GM23248 (cell line): ENCODE results near the gene SLC25A29. TPM values are rescaled to one million over a fixed set of nuclear protein-coding genes. Genes with fewer than 3 reads are reported as not detected.

Experiments
- DNase-seq: peaks from one replicate; pipeline ENCODE4 v3.0.0-alpha.2; 2015
- H2AFZ ChIP-seq: fragments of 200-600 bp; sonication (generic); 2 replicates; pipeline ENCODE4 v1.6.1; 2016; ENCODE audit warnings: antibody characterized with exemption
- H3F3A ChIP-seq: fragments of 200-600 bp; sonication (generic); 2 replicates; pipeline ENCODE4 v1.6.1; 2016; ENCODE audit warnings: mild to moderate bottlenecking, antibody characterized with exemption, mixed run types; ENCODE audit not compliant: insufficient read depth
- H3K27ac ChIP-seq: fragments of 200-600 bp; sonication (generic); 2 replicates; pipeline ENCODE4 v1.5.1; 2016; ENCODE audit warnings: mild to moderate bottlenecking
- H3K27me3 ChIP-seq: fragments of 200-600 bp; sonication (generic); replicated peaks from 2 replicates; pipeline ENCODE4 v1.6.1; 2016; ENCODE audit warnings: mild to moderate bottlenecking; ENCODE audit not compliant: insufficient read depth
- H3K36me3 ChIP-seq: fragments of 200-600 bp; sonication (generic); 2 replicates; pipeline ENCODE4 v1.6.1; 2016; ENCODE audit warnings: low read depth, mild to moderate bottlenecking
- H3K4me1 ChIP-seq: fragments of 200-600 bp; sonication (generic); 2 replicates; pipeline ENCODE4 v1.6.1; 2016; ENCODE audit warnings: mild to moderate bottlenecking; ENCODE audit not compliant: insufficient read depth
- H3K4me2 ChIP-seq: fragments of 200-600 bp; sonication (generic); one replicate; pipeline ENCODE4 v1.6.1; 2016; ENCODE audit warnings: mild to moderate bottlenecking; ENCODE audit not compliant: unreplicated experiment
- H3K4me3 ChIP-seq: fragments of 200-600 bp; sonication (generic); 2 replicates; pipeline ENCODE4 v1.5.1; 2016; ENCODE audit warnings: mild to moderate bottlenecking
- H3K79me2 ChIP-seq: fragments of 200-600 bp; sonication (generic); 2 replicates; pipeline ENCODE4 v1.6.1; 2016; ENCODE audit warnings: mild to moderate bottlenecking; ENCODE audit not compliant: insufficient read depth
- H3K9ac ChIP-seq: fragments of 200-600 bp; sonication (generic); 2 replicates; pipeline ENCODE4 v1.6.1; 2016; ENCODE audit warnings: mild to moderate bottlenecking
- H3K9me2 ChIP-seq: fragments of 200-600 bp; sonication (generic); 2 replicates; pipeline ENCODE4 v1.6.1; 2016; ENCODE audit warnings: mixed run types, mild to moderate bottlenecking, moderate library complexity; ENCODE audit not compliant: insufficient read depth
- H3K9me3 ChIP-seq: fragments of 200-600 bp; sonication (generic); one replicate; pipeline ENCODE4 v1.6.1; 2017; ENCODE audit warnings: low read depth
- H4K20me1 ChIP-seq: fragments of 200-600 bp; sonication (generic); 2 replicates; pipeline ENCODE4 v1.6.0; 2016; ENCODE audit not compliant: insufficient read depth
- EZH2 ChIP-seq: fragments of 200-600 bp; sonication (generic); IDR thresholded peaks from 2 replicates; pipeline ENCODE4 v1.6.1; 2018; ENCODE audit warnings: antibody characterized with exemption, mild to moderate bottlenecking; ENCODE audit not compliant: insufficient read depth, poor library complexity, severe bottlenecking
- EZH2phosphoT487 ChIP-seq: fragments of 200-600 bp; sonication (generic); IDR thresholded peaks from 2 replicates; pipeline ENCODE4 v1.6.1; 2018; ENCODE audit warnings: antibody characterized with exemption, moderate library complexity, mild to moderate bottlenecking, low read depth; ENCODE audit not compliant: insufficient read depth
- WGBS, 2 experiments: methylation state at CpG; one replicate each; pipeline ENCODE4 v1.1.6; 2015 to 2017; ENCODE audit warnings: low lambda C conversion rate in 2 of 2, low coverage in 1 of 2; ENCODE audit errors: missing lambda C conversion rate in 2 of 2; 5-methylcytosine and 5-hydroxymethylcytosine counted together
- in situ Hi-C: fragments of 300-500 bp; cut with MboI; formaldehyde crosslinking; loops from 2 replicates; pipeline ENCODE4 v1.15.0; 2020
- polyA plus RNA-seq: library from polyadenylated mRNA; unstranded; fragments of >200 nt; fragmentation: Nextera tagmentation; extraction: Ambion mirVana; gene quantifications from 2 replicates; pipeline ENCODE4 v1.2.1, GENCODE V29; 2016
- total RNA-seq: library from RNA; depleted of rRNA; stranded (reverse); fragments of >200 nt; shearing (Covaris generic); gene quantifications from 2 replicates; pipeline ENCODE4 v1.2.3, GENCODE V29; 2014

SLC25A29 gene
- total and polyA plus RNA-seq, 2 experiments from 2014 or later = 5.5 to 11.8 TPM

GRCh38 chr14:100293497-100294212, 12.6 kb downstream of the SLC25A29 start:
- Histone ChIP-seq H2AFZ (no peak overlapping the region), H3K4me2 (no peak overlapping the region), H4K20me1 (no peaks in the 10 kb centered on the region), H3F3A (no peaks in the 10 kb centered on the region), H3K27me3 (no peaks in the 10 kb centered on the region), H3K9me3 (no peaks in the 10 kb centered on the region), H3K4me3 (no peak overlapping the region), H3K36me3 (no peaks in the 10 kb centered on the region), H3K4me1 (peaks cover 15% of the 10 kb centered on the region), H3K9ac (no peak overlapping the region), H3K9me2 (no peaks in the 10 kb centered on the region), H3K79me2 (no peaks in the 10 kb centered on the region), H3K27ac (no peak overlapping the region)
- in situ Hi-C loops = no loop called here
- WGBS, 2 experiments = 60 to 63% methylated on average over 14 of the region's 14 CpGs
- TF ChIP-seq EZH2 = no peak
- no peak for TF ChIP-seq EZH2phosphoT487
- no peak for DNase-seq

GRCh38 chr14:100292776-100293461, 13.3 kb downstream of the SLC25A29 start:
- H3K36me3 ChIP-seq = no peaks in the 10 kb centered on the region
- TF ChIP-seq EZH2phosphoT487 (no peak), EZH2 (no peak)
- H2AFZ ChIP-seq = no peak overlapping the region
- no peaks in the 10 kb centered on the region for H3K27me3 ChIP-seq
- in situ Hi-C loops = no loop called here
- no peak overlapping the region for H3K27ac ChIP-seq
- no peak overlapping the region for H3K9ac ChIP-seq
- no peak for DNase-seq
- H3K9me3 ChIP-seq = no peaks in the 10 kb centered on the region
- H3K4me1 ChIP-seq = peaks cover 15% of the 10 kb centered on the region
- H3K9me2 ChIP-seq = no peaks in the 10 kb centered on the region
- H3F3A ChIP-seq = no peaks in the 10 kb centered on the region
- no peaks in the 10 kb centered on the region for H4K20me1 ChIP-seq
- WGBS, 2 experiments = 93 to 94% methylated on average over 30 to 39 of the region's 42 CpGs
- no peaks in the 10 kb centered on the region for H3K79me2 ChIP-seq
- H3K4me3 ChIP-seq = no peak overlapping the region
- H3K4me2 ChIP-seq = no peak overlapping the region

GRCh38 chr14:100292301-100292775, 13.9 kb downstream of the SLC25A29 start:
- Histone ChIP-seq H3K27ac (no peak overlapping the region), H3K9me2 (no peaks in the 10 kb centered on the region), H3K4me1 (peaks cover 11% of the 10 kb centered on the region), H3K27me3 (no peaks in the 10 kb centered on the region), H3K9me3 (no peaks in the 10 kb centered on the region), H3K4me3 (no peak overlapping the region), H3F3A (no peaks in the 10 kb centered on the region), H3K36me3 (no peaks in the 10 kb centered on the region), H4K20me1 (no peaks in the 10 kb centered on the region), H3K4me2 (no peak overlapping the region), H3K9ac (no peak overlapping the region), H3K79me2 (no peaks in the 10 kb centered on the region), H2AFZ (no peak overlapping the region)
- 96 to 97% methylated on average over 40 to 60 of the region's 61 CpGs for WGBS, 2 experiments
- no peak for DNase-seq
- no peak for TF ChIP-seq EZH2phosphoT487
- in situ Hi-C loops = no loop called here

GRCh38 chr14:100291305-100292075, 14.8 kb downstream of the SLC25A29 start:
- H3K4me3 ChIP-seq = no peak overlapping the region
- H3K79me2 ChIP-seq = no peaks in the 10 kb centered on the region
- H2AFZ ChIP-seq = no peak overlapping the region
- H3K27me3 ChIP-seq = no peaks in the 10 kb centered on the region
- no peak overlapping the region for H3K9ac ChIP-seq
- H3K4me1 ChIP-seq = peaks cover 5% of the 10 kb centered on the region; the same call in 1 of the 2 replicates
- DNase-seq = no peak
- no peaks in the 10 kb centered on the region for H3K9me2 ChIP-seq
- H3K36me3 ChIP-seq = no peaks in the 10 kb centered on the region
- H3F3A ChIP-seq = no peaks in the 10 kb centered on the region
- H3K4me2 ChIP-seq = no peak overlapping the region
- no peak for TF ChIP-seq EZH2
- TF ChIP-seq EZH2phosphoT487 = no peak
- no peaks in the 10 kb centered on the region for H3K9me3 ChIP-seq
- in situ Hi-C loops = no loop called here
- 90 to 93% methylated on average over 12 to 13 of the region's 13 CpGs for WGBS, 2 experiments
- no peaks in the 10 kb centered on the region for H4K20me1 ChIP-seq
- H3K27ac ChIP-seq = no peak overlapping the region
